Measurements from ENCODE around the gene CROCC. TPM values are rescaled to one million over a fixed set of nuclear protein-coding genes. Genes with fewer than 3 reads are reported as not detected.

The CROCC gene
- total RNA-seq, 3 donors from 2014 or later, result 12.2 to 32.5 (median 16.8) TPM

DNA sequence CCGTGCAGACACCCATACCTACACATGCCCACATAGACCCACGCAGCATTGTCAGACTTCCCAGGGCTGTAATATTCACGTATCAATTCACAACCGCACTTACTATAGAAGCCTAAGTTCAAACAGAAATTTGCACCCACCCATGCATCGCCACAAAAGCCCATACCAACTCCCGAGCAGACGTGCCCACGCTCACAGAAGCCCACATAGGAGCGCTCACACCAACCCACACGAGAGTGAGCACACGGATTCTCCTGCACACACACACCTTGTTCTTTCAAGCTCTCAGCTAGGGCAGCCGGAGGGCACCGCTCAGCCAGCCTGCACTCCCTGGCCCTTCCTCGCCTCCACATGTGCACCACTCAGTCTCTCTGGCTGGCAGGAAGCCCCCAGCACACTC is 54.1 kb downstream of the CROCC start:
- no peak for ATAC-seq
- no peak for TF ChIP-seq CTCF (IDR thresholded peaks at IDR 0.05)
- H3K4me3 ChIP-seq, result no peak overlapping the region
- no peaks in the 10 kb centered on the region for H3K36me3 ChIP-seq (ENCODE audit: low read depth)
- intact Hi-C loops (cut with DNase I, micrococcal nuclease), result no loop called here
- DNase-seq, result no peak
- no peaks in the 10 kb centered on the region for H3K9me3 ChIP-seq
- H3K4me1 ChIP-seq (ENCODE audit: low read depth), result peaks cover 8% of the 10 kb centered on the region

GRCh38 chr1:16976966-16977365 is 55.2 kb downstream of the CROCC start:
- ATAC-seq, result no peak
- Histone ChIP-seq H3K4me3 (no peak overlapping the region), H3K9me3 (no peaks in the 10 kb centered on the region), H3K36me3 (ENCODE audit: low read depth) (no peaks in the 10 kb centered on the region), H3K4me1 (ENCODE audit: low read depth) (peaks cover 8% of the 10 kb centered on the region)
- TF ChIP-seq CTCF (IDR thresholded peaks at IDR 0.05), result no peak
- intact Hi-C loops (cut with DNase I, micrococcal nuclease), result no loop called here
- no peak for DNase-seq

DNA sequence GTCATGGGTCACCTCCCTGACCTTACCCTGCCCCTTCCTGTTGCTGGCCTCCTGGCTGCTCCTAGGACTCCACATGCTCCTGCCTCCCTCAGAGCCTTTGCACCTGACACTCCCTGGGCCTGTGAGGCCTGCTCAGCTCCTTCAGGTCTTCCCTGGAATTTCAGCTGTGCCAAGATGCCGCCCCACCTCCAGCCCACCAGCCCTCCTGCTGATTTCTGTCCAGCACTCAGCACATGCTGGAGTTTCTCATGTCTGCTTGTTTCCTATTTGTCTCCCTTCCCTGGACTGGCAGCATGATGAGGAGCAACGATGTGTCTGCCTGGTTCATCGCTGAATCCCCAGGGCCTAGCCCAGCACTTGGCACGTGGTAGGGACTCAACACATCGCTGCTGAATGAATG is 55.6 kb downstream of the CROCC start:
- ATAC-seq (no peak), DNase-seq (no peak)
- intact Hi-C loops (cut with DNase I, micrococcal nuclease), result no loop called here

GRCh38 chr1:16978139-16978538 is 56.4 kb downstream of the CROCC start:
- DNase-seq (no peak), ATAC-seq (peak; percentile 57)
- no peak overlapping the region for H3K4me3 ChIP-seq
- intact Hi-C loops (cut with DNase I, micrococcal nuclease), result no loop called here
- H3K4me1 ChIP-seq (ENCODE audit: low read depth), result peaks cover 8% of the 10 kb centered on the region
- no peak for TF ChIP-seq CTCF (IDR thresholded peaks at IDR 0.05)
- H3K36me3 ChIP-seq (ENCODE audit: low read depth), result no peaks in the 10 kb centered on the region
- H3K9me3 ChIP-seq, result no peaks in the 10 kb centered on the region

More for the DNA sequence above, 55.6 kb downstream of the CROCC start:
- TF ChIP-seq CTCF (IDR thresholded peaks at IDR 0.05), result no peak
- Histone ChIP-seq H3K4me1 (ENCODE audit: low read depth) (peaks cover 8% of the 10 kb centered on the region), H3K4me3 (no peak overlapping the region), H3K9me3 (no peaks in the 10 kb centered on the region), H3K36me3 (ENCODE audit: low read depth) (no peaks in the 10 kb centered on the region)

- H3K4me3 ChIP-seq, result no peak overlapping the region
- intact Hi-C loops (cut with DNase I, micrococcal nuclease), result no loop called here
- peaks cover 8% of the 10 kb centered on the region for H3K4me1 ChIP-seq (ENCODE audit: low read depth)
- H3K36me3 ChIP-seq (ENCODE audit: low read depth), result no peaks in the 10 kb centered on the region
- no peak for TF ChIP-seq CTCF (IDR thresholded peaks at IDR 0.05)
- ATAC-seq (peak; percentile 35), DNase-seq (peak in 2 of 3 donors; percentile 23 to 49)
- H3K9me3 ChIP-seq, result no peaks in the 10 kb centered on the region
Observed at GRCh38 chr1:16978567-16979474, 57.1 kb downstream of the CROCC start.

Measured in mucosa of descending colon (tissue), 3 donors.